GM12872 (cell line): Measurements from ENCODE around the gene TGFBRAP1.

Experiments
- CTCF ChIP-seq: IDR thresholded peaks from 3 replicates; pipeline ENCODE4 v1.5.1; 2011; ENCODE audit warnings: low read depth, mild to moderate bottlenecking, low read length, moderate library complexity; ENCODE audit not compliant: insufficient read depth

The TGFBRAP1 gene

GRCh38 chr2:105307962-105308361 is 21.6 kb downstream of the TGFBRAP1 start:
- TF ChIP-seq CTCF, result no peak

GRCh38 chr2:105307550-105307949 is 22.0 kb downstream of the TGFBRAP1 start:
- TF ChIP-seq CTCF, result no peak

- no peak for TF ChIP-seq CTCF
Measured at GRCh38 chr2:105307146-105307545, 22.4 kb downstream of the TGFBRAP1 start.

- no peak for TF ChIP-seq CTCF
Measured at GRCh38 chr2:105301646-105302045, 27.9 kb downstream of the TGFBRAP1 start.

- TF ChIP-seq CTCF, result peak; percentile 30; the same call in 1 of the 3 replicates
Measured at GRCh38 chr2:105299290-105299689, 30.2 kb downstream of the TGFBRAP1 start.

- TF ChIP-seq CTCF, result no peak
Measured at GRCh38 chr2:105298017-105298416, 31.5 kb downstream of the TGFBRAP1 start.

- no peak for TF ChIP-seq CTCF
Measured at GRCh38 chr2:105297216-105297615, 32.3 kb downstream of the TGFBRAP1 start.
